ENCODE data around the gene ZDHHC14. TPM values are rescaled to one million over a fixed set of nuclear protein-coding genes. Genes with fewer than 3 reads are reported as not detected.

ZDHHC14 gene
- total and polyA plus RNA-seq, 2 experiments from 2014 or later, result 3.0 to 7.4 TPM

- Mint-ChIP-seq H3K36me3 (ENCODE audit: low read depth) (no peaks in the 10 kb centered on the region; the same call in 2 of the 3 replicates), H3K4me3 (no peak overlapping the region), H3K9me3 (no peaks in the 10 kb centered on the region), H3K27me3 (ENCODE audit: insufficient read depth, low read depth, poor library complexity) (peaks cover 9% of the 10 kb centered on the region), H3K4me1 (peaks cover 8% of the 10 kb centered on the region), H3K27ac (no peak overlapping the region)
- TF ChIP-seq ZNF114 (CRISPR knock-in tag; IDR thresholded peaks at IDR 0.05) (no peak), EZH2phosphoT487 (IDR thresholded peaks at IDR 0.05; ENCODE audit: unreplicated experiment) (no peak), CTCF (conservative IDR thresholded peaks at IDR 0.05; ENCODE audit: low read depth in 2 of 2) (no peak), STAT1 (IDR thresholded peaks at IDR 0.05; ENCODE audit: unreplicated experiment) (no peak), NANOG (IDR thresholded peaks at IDR 0.05; ENCODE audit: borderline replicate concordance) (no peak), JUNB (IDR thresholded peaks at IDR 0.05; ENCODE audit: unreplicated experiment) (no peak), EZH2 (IDR thresholded peaks at IDR 0.05; ENCODE audit: low read depth, unreplicated experiment) (no peak), POLR2AphosphoS5 (IDR thresholded peaks at IDR 0.05; ENCODE audit: low read depth) (no peak), CREB1 (CRISPR knock-in tag; IDR thresholded peaks at IDR 0.05; ENCODE audit: low read depth) (no peak), ZNF331 (CRISPR knock-in tag; IDR thresholded peaks at IDR 0.05; ENCODE audit: low read depth) (no peak), ETS1 (IDR thresholded peaks at IDR 0.05) (no peak), REST (IDR thresholded peaks at IDR 0.05; ENCODE audit: unreplicated experiment) (no peak), ZNF462 (CRISPR knock-in tag; IDR thresholded peaks at IDR 0.05) (no peak)
- no peak for DNase-seq (ENCODE audit: low spot score)
- Histone ChIP-seq H3K4me1 (ENCODE audit: insufficient read depth) (no peaks in the 10 kb centered on the region), H3K36me3 (ENCODE audit: insufficient read depth) (no peaks in the 10 kb centered on the region), H2AFZ (peak overlapping the region; percentile 47; the same call in 1 of the 2 replicates), H3K9me2 (ENCODE audit: insufficient read depth) (no peaks in the 10 kb centered on the region), H3K79me2 (replicated peaks; ENCODE audit: insufficient read depth) (no peaks in the 10 kb centered on the region), H3K27ac (ENCODE audit: low read depth) (no peak overlapping the region), H3F3A (replicated peaks; ENCODE audit: low read depth) (0 out of 2 replicates have a peak, but pooled peaks cover 3% of the 10 kb centered on the region), H3K4me3 (no peak overlapping the region), H3K4me2 (no peak overlapping the region), H3K27me3 (ENCODE audit: insufficient read depth) (no peaks in the 10 kb centered on the region), H4K20me1 (replicated peaks; ENCODE audit: insufficient read depth) (no peaks in the 10 kb centered on the region)
- ATAC-seq, result no peak
Observed at GRCh38 chr6:157599191-157599590, 218.2 kb downstream of the ZDHHC14 start.
